C4-2B (cell line): ENCODE measurements around the gene INTS13.

Experiments used
- H3K27ac ChIP-seq: fragments of 450-650 bp; 2 replicates; pipeline ENCODE4 v1.5.1; 2017
- ZFX ChIP-seq: fragments of 450-650 bp; IDR thresholded peaks from 2 replicates; pipeline ENCODE4 v1.6.1; 2017
- TF ChIP-seq, protein P1 (sequence below): fragments of 450-650 bp; conservative IDR thresholded peaks from 2 replicates; pipeline ENCODE4 v1.5.1; 2017; ENCODE audit warnings: mild to moderate bottlenecking

INTS13 gene, protein sequence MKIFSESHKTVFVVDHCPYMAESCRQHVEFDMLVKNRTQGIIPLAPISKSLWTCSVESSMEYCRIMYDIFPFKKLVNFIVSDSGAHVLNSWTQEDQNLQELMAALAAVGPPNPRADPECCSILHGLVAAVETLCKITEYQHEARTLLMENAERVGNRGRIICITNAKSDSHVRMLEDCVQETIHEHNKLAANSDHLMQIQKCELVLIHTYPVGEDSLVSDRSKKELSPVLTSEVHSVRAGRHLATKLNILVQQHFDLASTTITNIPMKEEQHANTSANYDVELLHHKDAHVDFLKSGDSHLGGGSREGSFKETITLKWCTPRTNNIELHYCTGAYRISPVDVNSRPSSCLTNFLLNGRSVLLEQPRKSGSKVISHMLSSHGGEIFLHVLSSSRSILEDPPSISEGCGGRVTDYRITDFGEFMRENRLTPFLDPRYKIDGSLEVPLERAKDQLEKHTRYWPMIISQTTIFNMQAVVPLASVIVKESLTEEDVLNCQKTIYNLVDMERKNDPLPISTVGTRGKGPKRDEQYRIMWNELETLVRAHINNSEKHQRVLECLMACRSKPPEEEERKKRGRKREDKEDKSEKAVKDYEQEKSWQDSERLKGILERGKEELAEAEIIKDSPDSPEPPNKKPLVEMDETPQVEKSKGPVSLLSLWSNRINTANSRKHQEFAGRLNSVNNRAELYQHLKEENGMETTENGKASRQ

GRCh38 chr12:26937863-26938700 lies at the start of gene INTS13, which contains the start of gene FGFR1OP2:
Gene INTS13 (minus strand): TSS chr12:26937981. CDS start chr12:26936803, 1,178 bp downstream.
Gene FGFR1OP2 (plus strand): TSS chr12:26938470. CDS start chr12:26954159, 15,689 bp downstream.
- H3K27ac ChIP-seq: peak within 1 kb of the TSS; percentile 80
- TF ChIP-seq, protein P1, sequence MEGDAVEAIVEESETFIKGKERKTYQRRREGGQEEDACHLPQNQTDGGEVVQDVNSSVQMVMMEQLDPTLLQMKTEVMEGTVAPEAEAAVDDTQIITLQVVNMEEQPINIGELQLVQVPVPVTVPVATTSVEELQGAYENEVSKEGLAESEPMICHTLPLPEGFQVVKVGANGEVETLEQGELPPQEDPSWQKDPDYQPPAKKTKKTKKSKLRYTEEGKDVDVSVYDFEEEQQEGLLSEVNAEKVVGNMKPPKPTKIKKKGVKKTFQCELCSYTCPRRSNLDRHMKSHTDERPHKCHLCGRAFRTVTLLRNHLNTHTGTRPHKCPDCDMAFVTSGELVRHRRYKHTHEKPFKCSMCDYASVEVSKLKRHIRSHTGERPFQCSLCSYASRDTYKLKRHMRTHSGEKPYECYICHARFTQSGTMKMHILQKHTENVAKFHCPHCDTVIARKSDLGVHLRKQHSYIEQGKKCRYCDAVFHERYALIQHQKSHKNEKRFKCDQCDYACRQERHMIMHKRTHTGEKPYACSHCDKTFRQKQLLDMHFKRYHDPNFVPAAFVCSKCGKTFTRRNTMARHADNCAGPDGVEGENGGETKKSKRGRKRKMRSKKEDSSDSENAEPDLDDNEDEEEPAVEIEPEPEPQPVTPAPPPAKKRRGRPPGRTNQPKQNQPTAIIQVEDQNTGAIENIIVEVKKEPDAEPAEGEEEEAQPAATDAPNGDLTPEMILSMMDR: no peak
- peak; percentile 35; the same call in 1 of the 2 replicates for TF ChIP-seq ZFX

DNA sequence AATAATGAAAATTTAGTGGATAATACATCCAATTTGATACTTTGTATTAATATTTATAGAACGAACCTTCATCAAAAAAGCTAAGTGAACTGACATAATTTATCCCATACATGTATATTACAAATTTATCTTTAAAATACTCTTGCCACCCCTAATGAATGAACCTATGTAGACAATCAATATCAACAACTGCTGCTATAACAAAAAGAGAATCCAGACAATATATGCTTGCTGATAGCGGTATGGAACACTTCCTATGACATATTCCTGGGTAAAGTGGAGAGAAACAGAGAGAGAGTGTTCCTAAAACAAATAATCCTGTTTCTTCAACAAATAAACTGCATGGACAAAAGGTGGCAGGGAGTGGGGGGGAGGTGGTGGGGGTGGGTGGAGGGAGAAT lies 45.1 kb upstream of the INTS13 start:
- no peak for TF ChIP-seq ZFX
- TF ChIP-seq, protein P1: no peak
- H3K27ac ChIP-seq: no peak overlapping the region

DNA sequence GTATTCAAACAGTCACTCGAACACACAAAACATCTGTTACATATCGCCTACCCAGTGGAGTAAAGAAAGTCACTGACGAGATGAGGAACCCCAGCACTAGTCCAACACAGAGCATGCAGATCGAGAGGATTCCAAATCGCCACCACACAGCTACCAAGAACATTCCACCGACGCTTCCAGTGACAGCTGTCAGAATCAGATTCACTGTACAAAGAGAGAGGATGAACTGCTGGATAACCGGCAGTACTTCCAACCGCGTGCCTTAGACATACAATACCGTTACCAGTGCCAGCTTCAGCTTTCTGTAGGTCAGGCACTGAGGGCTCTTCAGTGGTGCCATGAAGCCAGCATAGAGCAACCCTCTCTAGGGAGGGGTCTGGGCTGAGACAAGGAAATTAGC lies 42.0 kb upstream of the INTS13 start:
- TF ChIP-seq, protein P1: no peak
- TF ChIP-seq ZFX: no peak
- H3K27ac ChIP-seq: no peak overlapping the region

DNA sequence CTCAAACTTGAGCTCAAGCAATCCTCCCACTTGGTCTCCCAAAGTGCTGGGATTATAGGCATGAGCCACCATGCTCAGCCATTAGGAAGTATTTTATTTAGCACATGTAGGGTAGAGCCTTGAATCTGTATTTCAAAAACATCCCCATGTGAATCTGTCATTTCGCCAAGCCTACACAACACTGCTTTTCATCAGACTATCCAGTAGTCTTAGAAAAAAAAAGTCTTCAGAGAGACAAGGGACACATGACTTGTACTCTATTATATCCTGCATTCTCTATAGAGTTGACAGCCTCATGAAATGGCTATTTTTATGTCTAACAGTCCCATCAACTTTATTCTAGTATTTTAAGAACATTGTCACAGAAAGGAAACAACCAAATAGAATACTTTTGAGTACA lies 41.0 kb upstream of the INTS13 start:
- no peak overlapping the region for H3K27ac ChIP-seq
- TF ChIP-seq, protein P1: no peak
- no peak for TF ChIP-seq ZFX

DNA sequence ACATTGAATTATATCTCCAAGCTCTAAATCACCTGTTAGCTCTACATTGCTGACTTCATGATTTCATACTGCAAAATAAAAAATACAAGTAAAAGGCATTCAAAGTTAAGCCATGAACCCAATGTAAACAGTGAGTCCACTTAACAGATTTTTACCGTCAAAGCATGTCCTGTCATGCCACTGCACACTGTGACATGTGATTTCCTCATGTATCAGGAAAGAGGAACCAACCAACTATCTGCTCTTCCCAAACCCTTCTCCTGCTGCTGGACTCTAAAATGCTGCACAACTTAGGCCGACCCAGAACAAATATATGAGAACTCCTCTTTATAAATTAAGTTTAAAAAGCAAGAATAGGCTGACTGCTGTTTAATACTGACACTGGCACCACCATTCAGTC lies 38.9 kb upstream of the INTS13 start:
- TF ChIP-seq ZFX: no peak
- TF ChIP-seq, protein P1: no peak
- H3K27ac ChIP-seq: no peak overlapping the region

GRCh38 chr12:26971963-26972362 lies 34.2 kb upstream of the INTS13 start:
- H3K27ac ChIP-seq: no peak overlapping the region
- TF ChIP-seq, protein P1: no peak
- TF ChIP-seq ZFX: no peak
